Spleen (tissue), 7 donors: ENCODE results near the gene FDXR.

Source experiments
- CTCF ChIP-seq, 11 experiments: fragments of 200-600 bp in 7 of 11; fragments of 450-650 bp in 4 of 11; sonication (generic) in 4 of 11; IDR thresholded peaks in 8 of 11; conservative IDR thresholded peaks in 3 of 11; 1 replicate in 7 of 11; 2 replicates in 4 of 11; pipeline versions ENCODE4 v1.4.0 to v1.8.0; 2016 to 2021; ENCODE audit warnings: antibody characterized with exemption in 11 of 11, inconsistent platforms in 4 of 11, mild to moderate bottlenecking in 1 of 11
- POLR2A ChIP-seq, 3 donors: fragments of 450-650 bp; IDR thresholded peaks; one replicate each; pipeline ENCODE4 v1.5.1; 2017; ENCODE audit warnings: antibody characterized with exemption in 3 of 3, mild to moderate bottlenecking in 1 of 3
- donor health status: DM: no; HTN: no; CAD: no; lungs with moderate emphysema.
- donor health status: DM: no; HTN: no; CAD: no.
- donor health status: DM: no; HTN: no; CAD: no.

- TF ChIP-seq CTCF (IDR thresholded peaks at IDR 0.05 in 8 of 11, conservative IDR thresholded peaks at IDR 0.05 in 3 of 11) (no peak), POLR2A (IDR thresholded peaks at IDR 0.05) (no peak)
Measured at GRCh38 chr17:74904687-74905409, 32.1 kb upstream of the FDXR start.
